NCI-H1092 treated with DMSO at 0.1 percent for 48 hours (cell line): ENCODE results near the gene CAMSAP1.
A peak's percentile ranks its signal among the peaks of the same experiment; 100 is the strongest.
"Not testable (repeated sequence)": the region's sequence is repeated elsewhere in the genome, so short reads cannot be mapped to it uniquely, and the experiment has no call there.

ENCODE experiments used
- DNase-seq: peaks from one replicate; lab custom pipeline; 2025; lab: John Stamatoyannopoulos, UW

The CAMSAP1 gene

GRCh38 chr9:135907431-135908092 lies at the start of gene CAMSAP1:
TSS of gene CAMSAP1 (minus strand) at chr9:135907546. CDS start at chr9:135907159, 387 bp downstream.
- peak; percentile 90 for DNase-seq

GRCh38 chr9:135956802-135957174 lies 49.4 kb upstream of the CAMSAP1 start:
- DNase-seq = no peak

DNA sequence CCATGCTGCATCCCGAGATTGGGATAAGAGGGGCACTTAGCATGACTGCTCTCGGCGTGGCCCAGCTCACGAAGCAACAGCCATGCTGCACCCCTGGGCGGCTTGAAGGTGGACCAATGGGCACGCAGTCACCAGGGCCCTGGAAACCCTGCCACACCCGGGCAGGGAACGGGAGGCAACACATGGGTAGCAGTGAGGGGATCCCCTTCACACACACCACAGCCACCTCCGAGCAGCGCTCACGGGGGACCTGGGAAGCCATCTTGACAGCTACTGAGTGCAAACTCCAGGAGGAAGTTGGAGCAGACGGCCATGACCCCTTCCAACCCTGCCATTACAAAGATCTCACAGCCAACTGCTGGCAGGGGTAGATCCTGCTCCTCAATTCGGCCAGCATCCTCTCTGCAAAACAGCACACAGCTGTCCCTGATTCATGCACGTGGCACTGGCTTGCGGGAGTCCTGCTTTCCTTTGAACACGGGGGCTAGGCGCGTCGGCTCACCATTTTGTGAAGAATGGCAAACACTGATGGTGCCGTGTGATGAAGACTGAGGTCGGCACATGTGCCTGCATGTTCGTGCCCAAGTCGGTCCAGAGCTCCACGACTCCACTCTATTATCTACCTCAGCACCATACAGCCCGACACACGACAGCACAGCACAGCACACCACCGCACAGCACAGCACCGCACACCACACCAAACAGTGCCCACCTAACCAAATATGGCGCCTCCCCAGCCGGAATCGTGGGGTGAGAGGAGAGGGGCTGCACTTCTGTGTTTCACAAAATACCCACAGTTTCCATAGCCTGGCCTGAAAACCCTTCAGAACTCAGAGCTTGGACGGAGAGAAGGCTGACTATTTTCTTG lies 48.8 kb upstream of the CAMSAP1 start:
- DNase-seq = no peak

DNA sequence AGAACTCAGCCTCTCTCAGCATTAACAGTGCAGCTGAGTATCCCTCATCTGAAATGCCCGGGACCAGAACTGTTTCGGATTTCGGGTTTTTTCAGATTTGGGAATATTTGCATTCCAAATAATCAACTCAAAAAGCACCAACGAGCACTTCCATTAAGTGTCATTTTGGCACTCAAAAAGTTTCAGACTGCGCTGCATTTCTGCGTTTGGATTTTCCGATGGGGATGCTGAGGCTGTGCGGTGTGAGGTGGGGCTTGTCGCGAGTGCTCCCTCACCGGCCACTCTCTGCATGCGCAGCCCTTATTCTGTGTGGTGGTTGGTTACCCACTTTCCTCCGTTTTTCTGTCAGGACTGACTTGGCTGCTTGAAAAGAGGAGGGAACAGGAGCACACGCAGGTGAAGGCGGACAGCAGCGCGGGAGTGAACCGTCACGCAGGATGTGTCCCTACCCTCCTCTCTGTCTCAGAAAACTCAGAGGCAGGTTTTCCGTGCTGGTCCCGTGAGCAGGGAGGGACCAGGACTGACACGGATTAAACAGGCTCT lies 45.4 kb upstream of the CAMSAP1 start:
- DNase-seq = no peak

DNA sequence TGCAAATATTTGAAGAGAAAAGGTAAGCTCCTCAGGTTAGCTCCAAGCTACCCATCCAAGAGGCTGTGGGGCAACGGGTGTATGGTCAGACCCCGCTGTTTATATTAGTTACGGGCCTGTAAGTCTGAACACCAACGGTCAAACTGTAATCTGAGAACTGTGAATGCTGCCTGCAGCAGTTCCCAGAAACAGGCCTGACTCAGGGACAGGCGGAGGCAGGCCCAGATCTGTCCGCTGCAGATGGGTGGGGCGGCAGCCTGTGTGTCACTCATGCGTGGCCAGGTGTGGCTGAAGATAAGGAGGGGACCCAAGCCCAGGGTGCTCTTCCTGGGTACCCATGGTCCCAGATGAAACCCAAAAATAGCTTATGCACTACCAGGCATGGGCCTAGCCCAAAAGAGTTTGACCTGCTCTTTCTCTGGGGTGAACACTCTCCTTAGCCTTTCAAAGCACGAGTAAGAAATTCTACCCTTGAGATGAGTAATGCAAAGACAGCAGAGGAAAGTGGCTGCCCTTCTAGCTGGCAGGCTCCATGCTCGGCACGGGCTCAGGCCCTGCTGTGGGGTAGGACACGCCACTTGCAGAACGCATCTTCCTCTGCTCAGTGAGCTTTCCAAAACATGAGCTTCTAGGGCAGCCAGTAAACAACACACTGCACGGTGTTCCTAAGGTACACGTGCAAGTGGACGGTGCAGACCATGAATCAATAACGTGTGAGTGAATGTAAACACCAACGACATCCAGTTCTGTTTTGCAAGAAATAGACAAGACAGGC lies 44.7 kb upstream of the CAMSAP1 start:
- DNase-seq = no peak

DNA sequence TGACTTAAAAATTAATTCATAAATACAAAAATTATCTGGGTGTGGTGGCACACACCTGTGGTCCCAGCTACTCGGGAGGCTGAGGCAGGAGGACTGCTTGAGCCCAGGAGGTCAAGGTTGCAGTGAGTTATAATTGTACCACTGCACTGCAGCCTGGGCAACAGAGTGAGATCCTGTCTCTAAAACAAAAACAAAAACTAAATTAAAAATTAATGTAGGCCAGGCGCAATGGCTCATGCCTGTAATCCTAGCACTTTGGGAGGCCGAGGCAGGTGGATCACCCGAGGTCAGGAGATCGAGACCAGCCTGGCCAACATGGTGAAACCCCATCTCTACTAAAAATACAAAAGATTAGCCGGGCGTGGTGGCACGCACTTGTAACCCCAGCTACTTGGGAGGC lies 44.0 kb upstream of the CAMSAP1 start:
- DNase-seq = not testable (repeated sequence)

DNA sequence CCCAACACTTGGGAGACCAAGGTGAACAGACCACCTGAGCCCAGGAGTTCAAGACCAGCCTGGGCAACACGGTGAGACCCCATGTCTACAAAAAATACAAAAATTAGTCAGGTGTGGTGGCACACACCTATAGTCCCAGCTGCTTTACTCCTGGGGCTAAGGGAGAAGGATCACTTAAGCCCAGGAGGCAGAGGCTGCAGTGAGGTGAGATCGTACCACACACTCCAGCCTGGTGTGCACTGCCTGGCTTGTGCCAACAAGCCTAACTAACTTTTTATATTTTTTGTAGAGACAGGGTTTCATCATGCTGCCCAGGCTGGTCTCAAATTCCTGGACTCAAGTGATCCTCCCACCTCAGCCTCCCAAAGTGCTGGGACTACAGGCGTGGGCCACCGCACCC lies 43.5 kb upstream of the CAMSAP1 start:
- not testable (repeated sequence) for DNase-seq

GRCh38 chr9:135950135-135950682 lies 42.9 kb upstream of the CAMSAP1 start:
- no peak for DNase-seq

DNA sequence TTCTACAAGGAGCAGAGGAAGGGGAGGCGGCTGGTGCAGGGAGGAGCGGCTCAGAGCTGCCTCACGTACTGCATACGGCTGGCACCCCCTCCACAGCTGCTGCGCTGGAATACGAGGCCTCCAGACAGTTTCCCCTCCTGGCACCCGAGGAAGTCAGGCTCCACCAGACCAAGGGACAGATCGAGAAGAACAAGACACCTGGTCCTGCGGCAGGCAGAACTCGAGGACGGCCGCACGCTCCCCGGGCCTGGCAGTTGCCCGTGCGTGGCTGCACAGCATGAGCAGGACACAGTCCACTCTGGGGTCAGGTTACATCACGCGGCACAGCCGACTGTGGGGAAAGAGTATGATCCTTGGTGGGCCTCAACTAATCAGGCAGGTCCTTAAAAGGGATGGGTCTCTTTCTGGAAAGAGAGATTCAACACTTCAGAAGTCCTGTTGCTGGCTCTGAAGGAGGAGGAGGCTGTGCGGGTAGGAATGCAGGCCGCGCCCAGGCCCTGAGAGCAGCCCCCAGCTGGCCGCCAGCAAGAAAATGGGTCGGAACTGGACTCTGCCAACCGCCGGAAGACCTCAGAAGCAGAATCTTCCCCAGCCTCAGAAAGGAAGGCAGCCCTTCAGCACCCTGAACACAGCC lies 42.3 kb upstream of the CAMSAP1 start:
- DNase-seq = no peak

DNA sequence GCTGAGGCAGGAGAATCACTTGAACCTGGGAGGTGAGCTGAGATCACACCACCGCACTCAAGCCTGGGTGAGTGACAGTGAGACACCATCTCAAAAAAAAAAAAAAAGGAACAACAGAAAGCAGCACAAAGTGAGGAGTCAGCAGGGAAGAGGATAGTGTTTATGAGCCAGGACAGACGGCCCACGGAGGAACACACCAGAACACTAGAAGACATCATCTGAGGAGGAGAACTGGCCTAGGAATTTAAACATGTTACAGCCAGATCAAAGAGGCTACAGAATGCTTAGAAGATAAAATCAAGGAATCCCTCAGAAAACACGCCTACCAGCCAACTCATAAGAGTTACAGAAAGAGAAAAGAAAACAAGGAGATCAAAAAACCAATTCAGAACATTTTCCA lies 41.6 kb upstream of the CAMSAP1 start:
- DNase-seq = no peak

GRCh38 chr9:135948446-135948845 lies 41.1 kb upstream of the CAMSAP1 start:
- DNase-seq = no peak

- no peak for DNase-seq
Observed at GRCh38 chr9:135947582-135947981, 40.2 kb upstream of the CAMSAP1 start.

DNA sequence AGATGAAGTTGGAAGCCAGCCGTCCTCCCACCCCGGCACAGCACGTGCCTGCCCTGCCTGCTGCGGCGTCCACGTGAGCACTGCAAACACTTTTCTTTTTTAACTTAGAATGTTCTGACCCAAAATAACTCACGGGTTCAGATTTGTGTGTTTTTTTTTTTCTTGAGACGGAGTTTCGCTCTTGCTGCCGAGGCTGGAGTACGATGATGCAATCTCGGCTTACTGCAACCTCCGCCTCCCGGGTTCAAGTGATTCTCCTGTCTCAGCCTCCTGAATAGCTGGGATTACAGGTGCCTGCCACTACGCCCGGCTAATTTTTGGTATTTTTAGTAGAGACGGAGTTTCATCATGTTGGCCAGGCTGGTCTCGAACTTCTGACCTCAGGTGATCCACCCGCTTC lies 39.8 kb upstream of the CAMSAP1 start:
- not testable (repeated sequence) for DNase-seq

GRCh38 chr9:135946392-135946994 lies 39.1 kb upstream of the CAMSAP1 start:
- no peak for DNase-seq

DNA sequence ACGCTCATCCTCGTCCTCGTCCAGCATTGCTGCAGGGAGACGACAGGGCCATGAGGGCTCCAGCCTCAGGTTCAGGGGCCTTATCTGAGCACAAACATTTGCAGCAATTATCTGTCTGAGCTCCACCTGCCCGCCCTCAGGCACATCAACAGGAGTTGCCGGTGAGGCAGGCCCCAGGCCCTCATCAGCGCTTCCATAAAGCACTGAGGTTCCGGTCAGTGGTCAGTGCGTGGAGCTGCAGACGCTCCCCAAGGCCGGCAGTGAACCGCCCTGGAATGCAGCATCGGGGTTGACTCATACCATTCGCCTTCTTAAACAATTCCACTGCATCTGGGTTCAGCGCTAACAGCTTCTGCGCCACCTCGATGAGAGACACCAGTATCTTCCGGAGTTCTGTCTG lies 38.6 kb upstream of the CAMSAP1 start:
- DNase-seq = no peak

GRCh38 chr9:135944444-135945252 lies 37.3 kb upstream of the CAMSAP1 start:
- DNase-seq = no peak

DNA sequence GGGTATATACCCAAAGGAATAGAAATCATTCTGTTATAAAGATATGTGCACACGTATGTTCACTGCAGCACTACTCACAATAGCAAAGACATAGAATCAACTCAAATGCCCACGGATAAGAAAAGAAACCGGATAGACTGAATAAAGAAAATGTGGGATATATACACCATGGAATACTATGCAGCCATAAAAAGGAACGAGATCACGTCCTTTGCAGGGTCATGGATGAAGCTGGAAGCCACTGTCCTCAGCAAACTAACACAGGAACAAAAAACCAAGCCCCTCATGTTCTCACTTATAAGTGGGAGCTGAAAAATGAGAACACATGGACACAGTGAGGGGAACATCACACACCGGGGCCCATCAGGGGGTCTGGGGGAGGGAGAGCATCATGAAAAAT lies 36.3 kb upstream of the CAMSAP1 start:
- not testable (repeated sequence) for DNase-seq

DNA sequence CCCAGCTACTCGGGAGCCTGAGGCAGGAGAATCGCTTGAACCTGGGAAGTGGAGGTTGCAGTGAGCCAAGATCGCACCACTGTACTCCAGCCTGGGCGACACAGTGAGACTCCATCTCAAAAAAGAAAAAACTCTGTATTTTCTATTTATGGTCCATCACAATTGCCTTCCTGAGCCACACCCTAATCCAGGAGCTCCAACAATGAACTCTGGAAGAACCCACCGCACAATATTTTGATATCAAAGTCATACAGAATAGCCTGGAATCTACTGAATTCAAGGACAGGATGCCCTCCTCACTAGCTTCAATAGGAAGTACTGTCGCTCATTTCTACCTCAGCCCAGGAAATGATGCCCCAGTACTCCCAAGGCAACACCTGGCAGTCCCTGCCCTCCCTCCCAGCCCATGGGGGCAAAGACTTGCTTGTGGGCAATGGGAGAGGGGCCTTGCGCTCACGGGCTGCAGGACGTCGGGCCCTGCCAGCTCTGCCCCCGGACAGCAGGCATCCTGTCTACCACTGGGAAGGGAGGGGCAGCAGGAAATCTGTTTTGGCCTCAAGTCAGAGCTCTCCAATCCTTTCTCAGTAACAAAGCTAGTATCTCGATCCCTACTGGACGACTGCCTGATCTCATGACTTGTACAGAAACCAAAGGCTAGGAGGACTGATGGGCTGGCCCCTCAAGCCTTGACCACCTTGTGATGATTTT lies 34.1 kb upstream of the CAMSAP1 start:
- no peak for DNase-seq
